HG03025 (cell line): ENCODE results near the gene PDCL2.
"Not testable (repeated sequence)": the region's sequence is repeated elsewhere in the genome, so short reads cannot be mapped to it uniquely, and the experiment has no call there.

Experiments
- ATAC-seq: cut with Tn5 transposase; IDR thresholded peaks from one replicate; pipeline ENCODE4 v1.9.1; 2021; ENCODE audit warnings: mild to moderate bottlenecking, moderate library complexity; ENCODE audit not compliant: unreplicated experiment, low FRiP score

PDCL2 gene, protein sequence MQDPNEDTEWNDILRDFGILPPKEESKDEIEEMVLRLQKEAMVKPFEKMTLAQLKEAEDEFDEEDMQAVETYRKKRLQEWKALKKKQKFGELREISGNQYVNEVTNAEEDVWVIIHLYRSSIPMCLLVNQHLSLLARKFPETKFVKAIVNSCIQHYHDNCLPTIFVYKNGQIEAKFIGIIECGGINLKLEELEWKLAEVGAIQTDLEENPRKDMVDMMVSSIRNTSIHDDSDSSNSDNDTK

DNA sequence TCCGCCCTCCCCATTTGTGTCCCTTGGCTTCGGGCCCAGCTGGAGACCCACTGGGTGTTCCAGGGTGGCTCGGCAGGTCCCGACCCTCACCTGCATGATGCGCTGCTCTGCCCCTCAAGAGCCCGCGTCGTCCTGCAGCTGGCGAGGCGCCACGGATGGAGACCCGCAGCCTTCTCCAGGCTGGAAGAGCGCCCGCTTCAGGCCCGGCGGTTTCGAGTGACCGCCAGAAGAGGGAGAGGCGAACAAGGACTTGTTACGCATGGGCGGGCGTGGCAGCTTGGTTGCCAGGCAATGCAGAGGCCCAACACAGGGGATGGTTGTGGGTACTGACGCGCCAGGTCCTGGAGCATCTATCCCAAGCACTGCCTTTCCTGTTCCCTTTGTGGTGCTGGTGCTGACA lies at the start of gene PDCL2:
PDCL2 (minus strand) TSS at position 232 of the 400 bp plus-strand sequence; CDS start at position 96, 136 bp downstream.
- no peak for ATAC-seq

DNA sequence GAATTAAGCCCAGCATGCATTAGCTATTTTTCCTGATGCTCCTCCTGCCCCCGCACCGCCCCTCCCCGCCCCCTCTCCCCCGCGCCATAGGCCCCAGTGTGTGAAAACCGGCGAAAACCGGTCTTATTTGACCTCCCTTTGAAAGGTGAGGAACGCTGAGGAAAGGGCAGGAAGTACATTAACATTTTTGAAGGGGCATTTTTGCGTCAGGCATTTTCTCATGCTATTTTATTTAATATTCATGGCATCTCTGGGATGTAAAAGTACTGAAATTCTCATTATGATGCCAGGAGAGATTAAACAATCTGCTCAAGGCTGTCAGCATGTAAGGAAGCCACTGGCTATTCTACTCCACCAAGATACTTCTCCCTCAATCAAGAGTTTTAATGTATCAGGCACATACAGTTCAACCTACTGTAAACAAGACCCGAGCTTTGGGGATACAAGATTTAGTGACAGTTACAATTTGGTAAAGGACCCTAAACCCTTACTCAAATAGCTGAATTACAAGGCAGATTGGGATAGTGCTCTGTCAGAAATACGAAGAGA lies 45.3 kb upstream of the PDCL2 start:
- no peak for ATAC-seq

DNA sequence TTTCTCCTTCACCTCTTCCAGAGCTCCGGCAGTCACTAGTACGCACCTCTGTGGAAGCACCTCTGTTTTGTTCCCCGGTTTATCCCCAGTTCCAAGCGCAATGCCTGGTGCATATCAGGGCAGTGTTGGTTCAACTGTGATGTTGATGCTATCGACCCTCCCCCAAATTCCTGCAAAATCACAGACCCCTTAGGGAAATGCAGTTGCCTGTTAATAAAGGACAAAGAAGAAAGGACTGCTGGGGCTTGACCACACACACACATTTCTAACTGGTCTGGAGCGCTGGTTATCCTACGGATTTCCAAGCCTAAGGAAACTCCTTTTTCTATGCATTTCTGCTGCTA lies 44.6 kb upstream of the PDCL2 start:
- ATAC-seq, result no peak

DNA sequence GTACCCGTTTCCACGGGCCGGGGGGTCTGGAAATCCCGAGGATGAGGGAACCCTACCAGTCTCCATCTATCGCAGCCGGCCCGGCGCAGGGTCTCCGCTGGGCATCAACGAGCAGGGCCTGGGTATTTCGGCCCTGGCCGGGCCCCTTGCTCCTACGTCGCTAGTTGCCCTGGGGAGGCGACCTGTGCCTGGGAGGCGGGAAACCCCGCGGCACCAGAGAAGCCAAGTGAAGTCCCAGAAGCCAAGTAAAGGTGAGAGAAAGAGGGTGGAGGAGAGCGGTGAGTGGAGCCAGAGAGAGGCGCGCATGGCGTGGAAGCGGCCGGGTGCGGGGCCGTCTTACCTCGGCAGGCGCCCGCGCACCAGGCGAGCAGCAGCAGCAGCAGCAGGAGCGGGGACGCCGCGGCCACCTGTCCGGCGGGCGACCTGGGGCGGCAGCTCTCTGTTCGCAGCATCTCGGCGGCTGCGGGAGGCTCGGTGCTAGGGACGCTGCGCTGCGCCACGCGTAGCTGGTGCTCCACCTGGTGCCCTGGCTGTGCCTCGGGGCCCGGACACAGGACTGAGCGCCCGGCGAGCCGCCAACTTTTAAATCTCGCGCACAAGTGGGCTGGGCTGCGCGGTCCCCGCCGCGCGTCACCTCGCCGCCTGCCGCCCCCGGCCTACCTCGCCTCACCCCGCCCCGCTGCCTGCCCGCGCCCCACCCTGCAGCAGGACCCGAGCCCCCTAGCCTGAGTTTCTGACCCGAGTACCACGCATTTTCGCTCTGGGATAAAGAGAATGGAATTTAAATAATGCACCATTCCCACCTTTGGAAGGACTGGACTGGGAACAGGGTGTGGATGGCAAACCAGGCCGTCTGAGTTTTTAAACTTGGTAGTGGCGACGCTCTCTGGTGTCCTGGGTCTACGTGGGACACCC lies 44.0 kb upstream of the PDCL2 start, which contains the start of gene NMU:
NMU (minus strand) TSS at position 558 of the 915 bp plus-strand sequence; CDS start at position 452, 106 bp downstream.
- no peak for ATAC-seq

DNA sequence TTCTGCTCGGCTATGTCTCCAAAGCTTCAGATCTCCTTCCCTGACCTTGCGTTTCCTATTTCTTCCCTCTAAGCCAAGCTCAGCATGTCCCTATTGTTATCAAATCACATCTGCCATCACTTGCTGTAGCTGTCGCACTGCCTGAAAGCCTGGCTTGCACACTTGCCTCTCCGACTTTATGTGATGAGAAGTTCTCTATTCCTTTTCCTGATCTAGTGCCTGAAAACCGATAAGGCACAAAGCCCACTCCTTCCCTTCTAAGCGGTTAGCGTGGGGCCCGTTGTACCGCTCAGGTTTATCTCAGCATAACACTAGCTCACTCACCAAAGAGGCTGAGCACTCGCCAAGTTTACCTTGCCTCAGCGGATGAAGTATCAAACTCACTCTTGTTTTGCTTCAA lies 43.2 kb upstream of the PDCL2 start:
- ATAC-seq, result no peak

DNA sequence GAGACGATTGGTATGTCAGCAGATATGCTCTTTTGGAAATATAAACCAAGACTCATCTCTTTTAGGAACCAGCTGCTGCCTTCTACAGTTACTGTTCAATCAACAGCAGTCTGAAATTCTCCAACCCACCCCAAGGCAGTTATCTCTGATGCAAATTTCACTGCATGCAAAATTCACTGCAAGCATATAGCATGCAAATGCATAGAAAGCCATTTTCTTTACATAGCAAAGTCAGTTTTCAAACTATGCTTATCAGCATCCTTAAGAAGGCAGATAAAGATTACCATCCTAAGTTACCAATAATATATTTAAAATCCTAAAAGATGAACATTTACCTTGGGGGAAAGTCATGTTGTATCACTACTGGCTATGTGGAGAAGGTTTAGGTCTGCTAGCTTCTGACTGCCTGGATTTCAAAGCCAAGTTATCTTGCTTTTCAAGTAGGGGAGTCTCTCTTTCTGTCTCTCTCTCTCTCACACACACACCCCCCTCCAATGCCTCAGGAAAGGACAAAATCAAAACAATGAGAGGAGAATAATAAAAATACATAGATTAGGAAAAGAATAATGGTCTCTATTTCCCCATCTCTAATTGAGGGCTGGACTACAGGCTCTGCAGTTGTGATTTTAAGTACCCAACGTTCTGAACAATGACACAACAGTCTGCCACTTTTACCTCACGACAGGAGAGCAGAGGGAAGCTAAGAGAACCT lies 42.5 kb upstream of the PDCL2 start:
- no peak for ATAC-seq

DNA sequence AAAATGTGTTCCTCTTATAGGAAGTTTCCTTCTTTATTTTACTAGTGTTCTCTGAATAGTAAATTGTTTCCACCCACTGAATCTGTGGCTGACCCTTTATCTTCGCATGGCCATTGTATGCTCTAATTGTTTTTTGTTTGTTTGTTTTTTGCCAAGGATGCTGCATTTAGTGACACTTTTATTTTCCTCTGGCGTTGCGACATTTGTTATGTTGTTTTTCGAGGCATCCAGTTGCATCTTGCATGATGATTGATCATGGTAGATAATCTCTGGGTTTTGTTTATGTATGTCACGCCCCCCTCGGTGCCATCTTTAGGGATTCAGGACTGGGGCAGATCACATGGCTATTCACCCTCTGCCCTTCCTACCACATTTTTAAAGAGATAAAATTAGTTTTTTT lies 41.9 kb upstream of the PDCL2 start:
- no peak for ATAC-seq

DNA sequence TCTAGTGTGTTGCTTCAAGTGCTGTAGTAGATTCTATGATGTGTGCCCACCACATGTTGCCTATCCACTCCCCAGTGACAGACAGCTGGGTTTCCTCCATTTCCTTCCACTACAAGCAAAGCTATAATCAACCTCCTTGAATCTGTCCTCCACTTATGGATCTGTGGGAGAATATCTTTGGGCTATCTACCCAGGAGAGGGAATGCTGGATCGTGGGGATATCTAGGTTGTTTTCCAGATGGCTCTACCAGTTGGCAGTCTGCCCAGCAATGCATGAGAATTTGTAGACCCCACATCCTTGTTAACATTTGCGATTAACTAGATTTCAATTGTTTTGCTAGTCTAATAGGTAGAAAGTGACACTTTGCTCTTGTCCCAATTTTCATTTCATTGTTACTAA lies 33.8 kb upstream of the PDCL2 start:
- ATAC-seq, result no peak

DNA sequence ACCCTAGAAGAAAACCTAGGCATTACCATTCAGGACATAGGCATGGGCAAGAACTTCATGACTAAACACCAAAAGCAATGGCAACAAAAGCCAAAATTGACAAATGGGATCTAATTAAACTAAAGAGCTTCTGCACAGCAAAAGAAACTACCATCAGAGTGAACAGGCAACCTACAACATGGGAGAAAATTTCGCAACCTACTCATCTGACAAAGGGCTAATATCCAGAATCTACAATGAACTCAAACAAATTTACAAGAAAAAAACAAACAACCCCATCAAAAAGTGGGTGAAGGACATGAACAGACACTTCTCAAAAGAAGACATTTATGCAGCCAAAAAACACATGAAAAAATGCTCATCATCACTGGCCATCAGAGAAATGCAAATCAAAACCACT lies 32.0 kb upstream of the PDCL2 start:
- not testable (repeated sequence) for ATAC-seq

DNA sequence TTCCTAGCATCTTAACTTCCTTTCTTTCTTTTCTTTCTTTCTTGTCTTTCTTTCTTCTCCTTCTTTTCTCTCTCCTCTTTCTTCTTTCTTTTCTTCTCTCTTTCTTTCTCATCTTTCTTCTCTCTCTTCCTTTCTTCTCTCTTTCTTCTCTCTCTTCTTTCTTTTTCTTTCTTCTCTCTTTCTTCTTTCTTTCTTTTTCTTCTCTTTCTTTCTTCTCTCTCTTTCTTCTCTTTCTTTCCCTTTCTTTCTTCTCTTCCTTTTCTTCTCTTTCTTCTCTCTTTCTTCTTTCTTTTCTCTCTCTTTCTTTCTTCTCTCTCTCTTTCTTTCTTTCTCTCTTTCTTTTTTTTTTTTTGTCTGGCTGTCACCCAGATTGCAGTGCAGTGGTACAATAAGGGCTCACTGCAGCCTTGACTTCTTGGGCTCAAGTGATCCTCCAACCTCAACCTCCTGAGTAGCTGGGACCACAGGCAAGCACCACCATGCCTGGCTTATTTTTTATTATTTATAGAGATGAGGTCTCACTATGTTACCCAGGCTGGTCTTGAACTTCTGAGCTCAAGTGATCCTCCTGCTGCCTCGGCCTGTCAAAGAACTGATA lies 26.6 kb upstream of the PDCL2 start:
- no peak for ATAC-seq

DNA sequence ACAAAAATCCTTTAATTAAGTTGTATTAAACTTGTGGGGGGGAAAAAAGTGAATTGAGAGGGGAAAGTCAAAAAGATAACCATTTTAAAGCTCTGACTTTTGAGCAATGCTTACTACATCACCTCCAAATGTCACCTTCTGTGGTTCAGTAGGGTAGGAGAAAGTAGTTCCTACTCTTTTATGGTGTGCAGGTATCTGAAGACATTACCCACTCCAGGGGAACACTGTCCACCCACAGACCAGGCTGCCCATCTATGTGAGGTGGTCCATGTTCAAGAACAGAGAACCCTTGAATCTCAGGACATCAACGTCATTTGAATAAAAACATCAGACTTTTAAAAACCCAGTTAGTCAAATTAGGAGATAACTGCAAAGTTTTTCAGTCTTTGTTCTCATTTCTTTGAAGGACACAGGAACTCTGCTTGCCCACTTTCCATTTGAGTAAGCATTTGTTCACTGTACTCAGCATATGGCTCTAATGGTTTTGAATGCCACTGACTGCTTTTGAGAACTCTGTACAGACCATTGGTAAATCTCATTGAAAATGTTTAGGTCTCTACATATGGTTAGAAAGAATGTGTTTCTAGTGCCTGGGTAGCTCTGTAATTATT lies 25.6 kb upstream of the PDCL2 start:
- peak; percentile 98 for ATAC-seq

DNA sequence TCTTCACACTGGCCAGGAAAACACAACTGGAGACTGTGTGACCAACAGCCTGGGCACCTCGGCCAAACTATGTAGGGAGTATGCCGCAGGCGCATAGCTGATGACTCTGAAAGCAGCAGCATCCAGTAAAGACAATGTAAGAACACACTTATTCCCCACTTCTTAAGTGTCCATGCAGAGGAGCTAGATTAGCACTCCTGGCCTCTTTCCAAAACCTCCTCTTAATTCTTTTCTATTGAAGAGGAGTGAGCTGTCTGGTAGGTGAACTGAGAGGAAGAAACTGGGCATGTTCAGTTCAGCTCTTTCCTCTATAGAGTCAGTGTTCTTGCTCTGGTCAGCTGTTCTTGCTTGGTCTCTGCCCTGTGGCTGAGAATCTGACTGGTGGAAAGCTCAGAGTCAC lies 23.0 kb upstream of the PDCL2 start:
- no peak for ATAC-seq

DNA sequence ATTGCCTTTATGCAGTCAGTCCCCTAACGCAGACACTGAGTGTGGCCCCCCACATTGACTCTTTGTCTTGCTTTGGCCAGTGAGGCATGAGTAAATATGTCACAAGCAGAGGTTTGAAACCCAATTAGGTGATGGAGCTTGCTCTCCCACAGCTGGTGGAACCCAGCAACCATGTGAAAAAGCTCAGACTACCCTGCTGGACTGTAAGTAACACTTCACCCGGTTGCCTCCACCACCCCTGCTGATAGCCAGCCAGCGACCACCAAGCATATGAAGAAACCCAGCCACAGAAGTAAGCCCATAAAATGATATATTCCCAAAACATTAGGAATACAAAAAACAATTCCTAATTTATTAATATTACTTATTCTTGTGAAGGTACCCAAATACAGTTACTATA lies 21.6 kb upstream of the PDCL2 start:
- ATAC-seq, result no peak

DNA sequence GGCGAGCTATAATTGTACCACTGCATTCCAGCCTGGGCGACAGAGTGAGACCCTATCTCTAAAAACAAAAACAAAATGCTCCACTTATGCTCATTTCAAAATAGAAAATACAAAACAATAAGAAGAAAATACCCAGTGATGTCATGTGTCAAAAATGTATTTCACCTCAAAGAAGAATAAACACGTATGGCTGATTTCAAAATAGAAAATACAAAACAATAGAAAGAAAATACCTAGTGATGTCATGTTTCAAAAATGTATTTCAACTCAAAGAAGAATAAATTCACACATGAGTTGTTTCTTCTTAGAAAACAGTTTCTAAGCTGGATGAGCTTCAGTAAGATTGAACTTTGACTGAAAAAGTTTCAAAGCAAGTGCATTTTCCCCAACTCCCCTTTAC lies 20.3 kb upstream of the PDCL2 start:
- no peak for ATAC-seq

DNA sequence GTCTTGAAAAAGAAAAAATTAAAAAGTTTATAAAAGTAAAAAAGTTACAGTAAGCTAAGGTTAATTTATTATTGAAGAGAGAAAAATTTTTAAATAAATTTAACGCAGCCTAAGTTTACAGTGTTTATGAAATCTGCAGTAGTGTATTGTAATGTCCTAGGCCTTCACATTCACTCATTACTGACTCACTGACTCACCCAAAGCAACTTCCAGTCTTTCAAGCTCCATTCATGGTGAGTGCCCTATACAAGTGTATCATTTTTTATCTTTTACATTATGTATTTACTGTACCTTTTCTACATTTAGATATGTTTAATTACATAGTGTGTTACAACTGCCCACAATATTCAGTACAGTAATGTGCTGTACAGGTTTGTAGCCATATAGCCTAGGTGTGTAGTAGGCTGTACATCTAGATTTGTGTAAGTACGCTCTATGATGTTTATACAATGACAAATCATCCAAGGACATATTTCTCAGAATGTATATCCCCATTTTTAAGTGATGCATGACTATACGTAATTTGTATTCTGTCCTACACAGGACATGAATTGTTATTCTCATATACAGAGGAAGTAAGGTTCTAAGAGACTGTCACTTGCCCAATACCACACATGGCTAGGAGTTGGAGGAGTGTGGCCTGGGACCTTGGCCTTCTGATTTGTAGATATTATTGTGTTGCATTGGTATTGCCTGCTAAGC lies 19.5 kb upstream of the PDCL2 start:
- ATAC-seq, result no peak

DNA sequence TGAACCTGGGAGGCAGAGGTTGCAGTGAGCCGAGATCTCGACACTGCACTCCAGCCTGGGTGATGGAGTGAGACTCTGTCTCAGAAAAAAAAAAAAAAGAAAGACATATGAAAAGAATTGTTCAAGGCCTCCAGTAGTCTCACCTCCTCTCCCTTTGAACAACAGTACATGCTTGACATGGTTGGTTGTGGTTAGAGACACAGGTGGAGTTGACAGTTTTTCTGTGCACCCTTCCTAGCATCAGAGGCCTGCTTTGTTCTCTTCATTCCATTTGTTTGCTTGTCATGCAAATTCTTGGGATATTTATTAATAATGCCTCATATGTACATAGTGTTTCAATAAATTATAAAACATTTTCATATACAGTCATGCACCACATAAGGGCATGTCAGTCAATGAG lies 18.3 kb upstream of the PDCL2 start:
- no peak for ATAC-seq

DNA sequence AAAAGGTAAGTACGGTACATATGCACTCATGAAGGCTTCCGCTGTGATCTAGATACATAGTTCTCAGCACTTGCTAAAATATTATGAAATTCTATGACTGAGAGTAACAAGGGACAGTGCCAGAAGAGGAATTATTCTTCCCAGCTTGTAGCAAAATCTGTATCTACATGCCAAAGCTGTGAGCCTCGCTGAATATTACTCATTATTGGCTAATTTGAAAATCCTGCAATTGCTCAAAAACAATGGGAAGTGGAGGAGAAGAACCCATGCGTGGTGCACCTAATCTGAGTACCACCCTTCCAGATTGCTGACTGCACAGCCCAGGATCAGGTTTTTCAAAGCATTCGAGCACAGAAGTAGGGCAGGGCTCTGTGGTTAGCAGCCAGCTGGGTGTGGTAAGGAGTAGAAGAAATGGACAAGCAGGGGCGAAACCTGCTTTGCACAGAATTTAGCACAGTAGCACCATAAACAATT lies 17.4 kb upstream of the PDCL2 start:
- no peak for ATAC-seq

DNA sequence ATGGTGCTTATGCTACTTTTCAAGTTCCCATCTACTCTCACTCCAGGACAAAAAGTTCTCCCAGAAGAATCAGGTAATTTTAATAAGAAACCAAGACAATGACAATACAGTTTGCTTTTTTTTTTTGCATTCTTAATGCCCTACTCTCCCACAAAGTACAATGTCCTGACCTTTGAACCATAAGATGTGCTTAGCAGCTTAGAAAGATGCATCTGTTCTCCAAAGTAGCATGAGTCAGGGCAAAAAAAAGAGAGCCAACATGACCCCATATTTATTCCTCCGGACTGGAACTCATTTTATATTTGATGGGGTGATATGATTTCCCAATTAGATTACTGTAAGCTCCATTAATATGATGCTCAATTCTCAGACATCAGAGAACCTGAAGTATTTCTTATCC lies 16.5 kb upstream of the PDCL2 start:
- no peak for ATAC-seq

DNA sequence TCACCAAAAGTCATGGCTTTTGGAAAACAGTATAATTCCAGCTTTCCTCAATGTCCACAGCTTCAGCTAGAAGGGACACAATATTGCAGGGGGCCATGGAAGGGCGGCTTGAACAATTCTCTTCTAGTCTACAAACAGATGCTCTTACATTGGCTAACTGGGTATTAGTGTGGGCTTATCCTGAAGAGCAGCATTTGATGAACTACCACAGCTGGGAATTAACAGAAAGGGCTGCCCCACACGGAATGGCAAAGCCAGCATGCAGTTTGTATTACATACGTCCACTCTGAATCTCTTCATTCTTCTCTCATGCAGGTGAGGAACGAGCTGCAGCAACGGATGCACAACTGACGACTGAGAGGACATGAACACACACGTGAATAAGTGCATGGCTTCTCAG lies 13.0 kb upstream of the PDCL2 start:
- ATAC-seq, result no peak
